Measurements from ENCODE around the gene MYLK4.

MYLK4 gene

DNA sequence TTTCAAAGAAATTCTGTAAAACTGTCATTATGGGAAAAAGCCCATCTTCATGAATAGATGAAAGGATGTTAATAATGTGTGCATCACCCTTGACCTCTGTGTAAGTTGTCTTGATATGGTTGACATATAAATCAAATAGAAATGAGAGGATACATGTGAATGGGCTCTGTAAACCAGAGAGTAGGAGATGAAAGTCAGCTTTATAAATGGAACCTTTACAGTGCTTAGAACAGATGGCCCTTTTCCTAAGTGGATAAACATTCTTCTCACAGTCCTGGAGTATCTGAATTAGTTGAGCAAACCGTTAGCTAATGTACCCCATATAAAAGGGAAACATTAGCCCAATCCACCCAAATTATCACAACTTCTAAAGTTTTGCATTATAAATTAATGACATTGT is 57.5 kb downstream of the MYLK4 start:
- no peak for DNase-seq

DNA sequence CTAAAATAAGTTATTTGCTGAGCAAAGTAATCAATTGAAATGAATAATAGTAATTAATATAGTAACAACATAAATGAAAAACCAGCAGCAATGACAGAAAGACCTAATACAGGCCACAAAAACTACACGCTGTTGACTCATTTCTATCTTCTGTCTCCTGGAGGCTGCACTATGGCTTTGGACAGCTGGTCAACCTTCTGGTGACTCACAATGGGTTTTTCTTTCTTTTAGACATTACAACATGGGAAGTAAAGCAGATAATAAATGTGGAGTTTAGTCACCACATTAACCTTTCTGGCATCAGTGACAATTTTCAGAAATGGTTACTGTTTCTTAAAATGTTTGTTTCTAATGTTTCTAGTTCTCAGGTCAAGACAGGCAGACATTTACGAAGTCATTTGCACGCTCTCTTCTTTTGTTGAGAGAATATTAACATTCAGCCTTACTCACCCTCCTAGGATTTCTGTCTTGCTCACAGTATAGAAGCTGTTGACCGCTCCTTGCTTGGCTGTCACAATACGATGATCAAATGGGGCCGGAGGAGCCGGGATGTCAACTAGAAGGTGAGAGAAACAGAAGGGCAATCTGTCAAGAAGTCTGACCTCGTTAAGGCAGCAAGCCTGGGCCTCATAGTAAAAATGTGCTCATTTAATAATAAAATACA is 62.2 kb downstream of the MYLK4 start:
- no peak for DNase-seq

GRCh38 chr6:2687456-2687855 is 63.3 kb downstream of the MYLK4 start:
- DNase-seq: no peak

GRCh38 chr6:2686515-2686914 is 64.2 kb downstream of the MYLK4 start:
- DNase-seq: no peak

DNA sequence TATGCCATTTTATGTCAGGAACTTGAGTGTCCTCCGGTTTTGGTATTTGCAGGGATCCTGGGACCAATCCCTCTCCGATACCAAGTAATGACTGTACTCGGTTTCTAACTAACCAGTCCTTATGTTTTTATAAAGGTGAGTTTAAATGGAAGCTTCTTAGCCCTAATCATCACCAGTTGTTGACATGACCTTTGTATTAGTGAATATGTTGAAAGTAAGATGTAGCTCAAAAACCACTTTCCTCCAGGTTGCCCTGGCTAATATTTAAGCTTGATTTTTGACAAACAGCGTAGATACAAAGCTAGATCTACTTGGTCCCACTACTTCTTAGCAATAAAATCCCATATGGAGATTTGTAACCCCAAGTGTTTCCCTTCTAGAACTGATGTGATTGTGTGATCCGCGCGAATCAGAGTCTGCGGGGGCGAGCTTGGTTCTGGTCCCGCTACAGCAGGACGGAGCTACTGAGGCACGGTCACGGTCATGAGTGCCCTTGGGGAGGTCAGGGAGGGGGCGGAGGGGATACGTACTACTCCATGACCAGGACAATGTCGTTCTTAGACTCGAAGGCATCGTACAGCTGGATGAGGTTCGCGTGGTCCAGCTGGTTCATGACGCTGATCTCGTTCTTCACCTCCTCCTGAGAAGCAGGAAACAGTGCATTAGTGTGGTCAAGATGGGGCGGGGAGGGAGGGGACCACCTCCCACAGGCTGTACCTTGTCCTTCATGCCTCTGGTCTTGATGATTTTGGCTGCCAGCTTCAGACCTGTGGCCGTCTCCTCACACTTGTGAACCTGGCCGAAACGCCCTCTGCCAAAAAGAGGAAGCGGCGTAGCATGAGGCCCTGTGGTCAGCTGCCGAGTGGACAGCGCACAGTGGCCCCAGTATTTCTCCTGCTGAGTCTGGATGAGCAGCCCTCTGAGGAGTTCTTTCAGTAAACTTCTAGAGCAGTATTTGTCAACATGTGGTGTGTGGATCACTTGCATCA is 65.7 kb downstream of the MYLK4 start:
- DNase-seq: no peak

DNA sequence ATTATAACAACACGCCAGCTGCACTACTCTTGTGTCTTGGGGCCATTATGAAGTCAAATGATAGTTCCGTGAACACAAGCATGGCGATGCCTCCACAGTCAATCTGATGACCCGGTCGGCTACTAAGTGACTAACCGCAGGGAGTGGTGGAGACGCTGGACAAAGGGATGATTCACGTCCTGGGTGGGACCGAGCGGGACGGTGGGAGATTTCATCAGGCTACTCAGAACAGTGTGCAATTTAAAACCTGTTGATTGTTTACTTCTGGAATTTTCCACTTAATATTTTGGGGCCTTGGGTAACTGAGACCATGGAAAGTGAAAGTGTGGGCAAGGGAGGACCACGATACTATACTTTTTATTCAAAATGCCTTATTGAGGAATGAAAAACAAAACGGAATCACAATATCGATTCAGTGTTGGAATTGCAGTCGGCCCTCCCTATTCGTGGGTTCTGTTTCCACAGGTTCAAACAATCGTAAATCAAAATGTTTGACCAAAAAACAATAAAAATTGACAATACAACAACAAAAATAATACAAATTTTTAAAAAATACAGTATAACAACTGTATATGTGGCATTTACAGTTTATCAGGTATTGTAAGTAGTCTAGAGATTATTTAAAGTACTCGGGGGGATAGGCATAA is 66.5 kb downstream of the MYLK4 start:
- DNase-seq: no peak

DNA sequence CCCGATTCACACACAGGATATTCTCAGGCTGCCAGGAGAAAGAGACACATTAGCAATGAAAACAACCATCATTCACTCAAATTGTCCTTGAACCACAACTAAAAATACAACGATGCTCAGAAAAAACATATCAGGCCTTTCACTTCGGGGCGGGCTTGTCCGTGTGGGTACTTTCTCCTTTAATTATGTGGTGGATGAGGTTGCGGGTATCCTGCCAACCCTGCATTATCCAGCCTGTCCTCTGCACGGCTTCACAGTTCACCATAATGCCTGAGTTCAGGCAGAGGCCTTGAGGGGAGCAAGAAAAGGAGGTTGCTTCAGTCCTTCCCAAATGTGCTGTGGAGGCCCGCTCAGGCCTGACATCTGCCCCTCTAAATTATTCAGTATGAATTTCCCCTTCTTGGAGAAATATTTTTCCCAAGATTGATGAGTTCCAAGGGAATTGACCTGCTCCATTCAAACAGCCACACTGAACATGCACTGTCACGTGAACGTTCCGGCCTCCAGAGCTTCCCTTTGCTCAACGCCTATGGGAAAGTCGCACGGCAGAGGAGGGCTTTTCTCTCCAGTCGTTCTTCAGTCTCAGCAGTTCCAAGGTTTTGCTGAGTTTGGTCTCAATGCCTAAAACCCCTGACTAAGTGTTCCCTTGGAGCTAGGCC is 70.3 kb downstream of the MYLK4 start:
- DNase-seq: no peak

GRCh38 chr6:2677080-2677593 is 73.6 kb downstream of the MYLK4 start:
- no peak for DNase-seq

- no peak for DNase-seq
Observed at GRCh38 chr6:2676048-2676447, 74.7 kb downstream of the MYLK4 start.

DNA sequence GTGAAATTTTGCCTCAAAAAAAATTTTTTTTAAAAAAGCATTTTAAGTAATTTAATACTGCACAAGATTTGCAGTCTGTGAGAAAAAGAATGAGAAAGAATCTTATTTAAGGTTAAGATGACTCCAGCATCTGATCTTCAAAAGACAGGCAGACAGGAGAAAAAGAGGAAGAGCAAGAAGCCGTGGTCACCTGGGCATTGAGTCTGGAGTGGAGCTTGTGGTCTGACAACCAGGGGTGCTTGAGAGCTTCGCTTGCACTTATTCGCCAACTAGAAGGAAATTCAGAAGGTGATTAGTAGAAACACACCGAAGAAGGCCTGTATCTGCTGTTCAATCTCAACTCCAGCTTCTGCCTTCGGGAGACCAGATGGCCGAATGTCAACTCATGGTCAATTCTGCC is 75.9 kb downstream of the MYLK4 start:
- DNase-seq: no peak

DNA sequence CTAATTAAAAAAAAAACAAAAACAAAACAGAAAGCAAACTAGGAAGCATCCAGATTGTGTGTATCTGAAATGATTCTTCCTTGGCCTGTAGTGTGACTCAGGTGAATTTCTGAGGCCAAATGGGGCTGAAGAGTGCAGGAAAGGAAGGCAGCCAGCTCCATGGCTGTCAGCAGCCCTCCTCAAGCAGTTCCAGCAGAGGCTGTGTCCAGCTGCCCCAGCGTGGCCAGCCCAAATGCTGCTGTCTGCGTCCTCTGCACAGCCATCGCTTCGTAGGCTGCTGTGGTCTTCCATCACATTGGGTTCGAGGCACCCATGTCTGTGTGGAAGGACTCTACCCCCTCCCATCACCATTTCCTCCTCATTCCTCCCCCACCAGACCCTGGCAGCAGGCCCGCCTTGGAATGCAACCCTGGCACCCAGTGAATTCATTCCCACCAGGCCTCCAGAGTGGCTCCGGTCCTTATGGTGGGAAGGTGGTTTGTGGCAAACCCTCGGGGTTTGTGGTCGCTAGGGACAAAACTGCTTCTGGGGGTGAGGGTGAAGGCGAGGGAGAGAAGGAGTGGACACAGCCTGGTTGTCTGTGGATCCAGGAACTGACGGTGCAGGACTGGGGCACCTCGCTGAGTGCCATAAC is 81.5 kb downstream of the MYLK4 start:
- DNase-seq: no peak

GRCh38 chr6:2667617-2668016 is 83.1 kb downstream of the MYLK4 start:
- DNase-seq: no peak

- DNase-seq: no peak
Observed at GRCh38 chr6:2666906-2667575, 83.7 kb downstream of the MYLK4 start.

GRCh38 chr6:2665146-2666070 is 85.3 kb downstream of the MYLK4 start:
- no peak for DNase-seq

DNA sequence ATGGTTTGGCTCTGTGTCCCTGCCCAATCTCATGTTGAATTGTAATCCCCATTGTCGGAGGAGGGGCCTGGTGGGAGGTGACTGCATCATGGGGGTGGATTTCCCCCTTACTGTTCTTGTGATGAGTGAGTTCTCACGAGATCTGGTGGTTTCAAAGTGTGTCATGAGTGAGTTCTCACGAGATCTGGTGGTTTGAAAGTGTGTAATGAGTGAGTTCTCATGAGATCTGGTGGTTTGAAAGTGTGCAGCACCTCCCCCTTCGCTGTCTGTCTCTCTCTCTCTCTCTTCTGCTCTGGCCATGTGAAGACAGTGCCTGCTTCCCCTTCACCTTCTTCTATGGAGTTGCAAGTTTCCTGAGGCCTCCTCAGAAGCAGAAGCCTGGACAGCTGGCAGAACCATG is 87.6 kb downstream of the MYLK4 start:
- DNase-seq: no peak

GRCh38 chr6:2661651-2662050 is 89.1 kb downstream of the MYLK4 start:
- no peak for DNase-seq

DNA sequence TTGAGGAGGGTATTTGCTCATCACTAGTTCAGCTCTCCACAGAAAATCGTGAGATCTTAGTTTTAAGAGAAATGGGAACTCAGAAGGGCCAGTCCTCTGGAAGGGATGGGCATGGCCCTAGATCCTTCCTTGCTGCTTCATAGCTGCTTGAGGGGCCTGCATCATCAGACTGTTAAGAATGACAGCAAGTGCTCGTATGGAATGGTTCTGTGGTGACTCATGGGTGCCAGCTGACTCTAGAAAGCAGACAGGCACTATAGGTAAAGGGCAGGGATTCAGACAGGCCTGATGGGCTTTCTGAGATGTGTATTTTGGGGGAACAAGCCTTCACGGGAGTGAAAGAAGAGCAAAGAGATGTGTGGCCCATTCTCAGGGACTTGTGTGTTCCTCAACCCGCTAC is 90.8 kb downstream of the MYLK4 start:
- DNase-seq: no peak

- DNase-seq: no peak
Observed at GRCh38 chr6:2659381-2659780, 91.3 kb downstream of the MYLK4 start.

- no peak for DNase-seq
Observed at GRCh38 chr6:2658788-2659187, 91.9 kb downstream of the MYLK4 start.

- no peak for DNase-seq
Observed at GRCh38 chr6:2656460-2657079, 94.2 kb downstream of the MYLK4 start.
